GM12865 (cell line): Measurements from ENCODE around the gene FAM222B.
"Not testable (repeated sequence)": the region's sequence is repeated elsewhere in the genome, so short reads cannot be mapped to it uniquely, and the experiment has no call there.

Source experiments
- DNase-seq: peaks from one replicate; pipeline ENCODE4 v3.0.0; 2010; ENCODE audit warnings: low read depth
- H3K4me3 ChIP-seq: 2 replicates; pipeline ENCODE4 v1.5.1; 2011; ENCODE audit warnings: mild to moderate bottlenecking, low read depth, low read length, control low read depth
- TF ChIP-seq, protein P1 (sequence below): IDR thresholded peaks from 2 replicates; pipeline ENCODE4 v1.5.1; 2011; ENCODE audit warnings: low read length, control low read depth, low read depth, inconsistent platforms; ENCODE audit not compliant: insufficient read depth; ENCODE audit errors: missing control alignments

FAM222B gene

DNA sequence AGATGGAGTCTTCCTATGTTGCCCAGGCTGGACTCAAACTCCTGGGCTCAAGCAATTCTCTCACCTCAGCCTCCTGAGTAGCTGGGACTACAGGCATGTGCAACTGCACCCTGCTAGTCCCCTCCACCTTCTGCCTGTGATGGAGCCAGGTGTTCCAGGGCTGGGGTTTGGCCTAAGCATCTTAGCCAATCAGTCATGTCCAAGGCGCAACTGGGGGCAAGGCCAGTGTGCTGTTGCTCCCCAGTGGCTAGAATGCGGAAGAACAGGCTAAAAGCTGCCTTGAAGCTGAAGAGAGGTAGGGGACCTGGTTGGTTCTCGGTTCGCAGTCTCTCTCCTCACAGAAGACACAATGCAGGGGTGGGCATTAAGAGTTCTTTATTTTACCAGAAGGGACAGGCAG lies 36.4 kb upstream of the FAM222B start:
- DNase-seq: peak; percentile 75
- TF ChIP-seq, protein P1, sequence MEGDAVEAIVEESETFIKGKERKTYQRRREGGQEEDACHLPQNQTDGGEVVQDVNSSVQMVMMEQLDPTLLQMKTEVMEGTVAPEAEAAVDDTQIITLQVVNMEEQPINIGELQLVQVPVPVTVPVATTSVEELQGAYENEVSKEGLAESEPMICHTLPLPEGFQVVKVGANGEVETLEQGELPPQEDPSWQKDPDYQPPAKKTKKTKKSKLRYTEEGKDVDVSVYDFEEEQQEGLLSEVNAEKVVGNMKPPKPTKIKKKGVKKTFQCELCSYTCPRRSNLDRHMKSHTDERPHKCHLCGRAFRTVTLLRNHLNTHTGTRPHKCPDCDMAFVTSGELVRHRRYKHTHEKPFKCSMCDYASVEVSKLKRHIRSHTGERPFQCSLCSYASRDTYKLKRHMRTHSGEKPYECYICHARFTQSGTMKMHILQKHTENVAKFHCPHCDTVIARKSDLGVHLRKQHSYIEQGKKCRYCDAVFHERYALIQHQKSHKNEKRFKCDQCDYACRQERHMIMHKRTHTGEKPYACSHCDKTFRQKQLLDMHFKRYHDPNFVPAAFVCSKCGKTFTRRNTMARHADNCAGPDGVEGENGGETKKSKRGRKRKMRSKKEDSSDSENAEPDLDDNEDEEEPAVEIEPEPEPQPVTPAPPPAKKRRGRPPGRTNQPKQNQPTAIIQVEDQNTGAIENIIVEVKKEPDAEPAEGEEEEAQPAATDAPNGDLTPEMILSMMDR: peak; percentile 47
- H3K4me3 ChIP-seq: no peak overlapping the region

DNA sequence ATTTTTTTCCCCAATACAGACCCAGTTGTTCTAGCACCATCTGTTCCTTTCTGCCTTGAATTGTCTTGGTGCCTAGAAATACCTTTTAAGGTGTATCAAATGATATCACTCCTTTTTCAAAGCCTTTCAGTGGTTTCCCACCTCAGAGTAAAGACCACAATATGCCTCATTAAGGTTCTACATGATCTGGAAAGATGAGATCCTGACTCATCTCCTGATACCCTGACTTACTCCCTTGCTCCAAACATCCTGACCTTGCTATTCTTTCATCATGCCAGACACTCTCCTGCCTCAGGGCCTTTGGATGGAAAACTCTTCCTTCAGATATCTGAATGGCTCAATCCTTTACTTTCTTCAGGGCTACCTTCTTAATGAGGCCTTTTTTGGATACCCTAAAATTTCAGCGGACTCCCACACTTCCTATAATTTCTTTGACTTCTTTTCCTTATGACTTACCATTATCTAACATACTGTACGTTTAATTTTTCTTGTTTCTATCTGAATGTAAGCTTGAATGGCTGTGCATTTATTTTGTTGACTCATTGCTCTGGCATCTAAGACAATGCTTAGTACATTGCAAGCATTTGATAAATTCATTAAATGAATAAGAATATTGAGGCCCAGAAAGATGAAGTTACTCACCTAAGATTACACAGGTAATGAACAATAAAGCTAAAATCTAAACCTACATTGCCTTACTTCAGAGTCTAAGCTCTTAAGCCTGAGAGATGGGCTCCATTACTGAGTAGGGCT lies 35.7 kb upstream of the FAM222B start:
- TF ChIP-seq, protein P1: no peak
- DNase-seq: no peak
- H3K4me3 ChIP-seq: no peak overlapping the region

- not testable (repeated sequence) for DNase-seq, H3K4me3 ChIP-seq
Measured at GRCh38 chr17:28877150-28877711, 34.6 kb upstream of the FAM222B start.

DNA sequence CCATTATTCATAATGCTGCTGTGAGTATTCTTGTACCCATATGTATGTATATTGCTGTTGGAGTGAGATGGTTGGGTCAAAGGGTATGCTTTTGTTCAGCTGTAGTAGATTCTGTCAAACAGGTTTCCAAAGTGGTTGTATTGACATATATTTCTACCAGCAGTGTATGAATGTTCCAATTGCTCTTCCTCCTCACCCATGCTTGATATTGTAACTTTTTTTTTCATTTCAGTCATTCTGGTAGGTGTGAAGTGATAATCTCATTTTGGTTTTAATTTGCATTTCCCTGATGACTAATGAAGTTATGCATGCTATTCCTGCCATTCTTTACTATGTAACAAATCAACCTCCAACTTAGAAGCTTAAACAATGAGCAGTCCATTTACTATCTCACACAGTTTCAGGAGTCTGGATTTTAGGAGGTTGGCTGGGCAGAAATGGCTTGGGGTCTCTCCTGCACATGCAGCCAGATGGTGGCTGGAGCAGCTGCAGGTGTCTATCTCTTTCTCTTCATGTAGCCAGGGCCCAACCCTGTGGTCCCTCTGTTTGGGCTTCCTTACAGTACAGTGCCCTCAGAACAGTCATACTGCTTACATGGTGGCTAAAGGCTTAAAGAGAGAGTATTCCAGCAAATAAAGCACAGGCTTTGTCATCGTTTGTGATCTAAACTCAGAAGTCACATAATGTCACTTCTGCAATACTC lies 33.4 kb upstream of the FAM222B start:
- DNase-seq: no peak
- TF ChIP-seq, protein P1: no peak
- no peak overlapping the region for H3K4me3 ChIP-seq

DNA sequence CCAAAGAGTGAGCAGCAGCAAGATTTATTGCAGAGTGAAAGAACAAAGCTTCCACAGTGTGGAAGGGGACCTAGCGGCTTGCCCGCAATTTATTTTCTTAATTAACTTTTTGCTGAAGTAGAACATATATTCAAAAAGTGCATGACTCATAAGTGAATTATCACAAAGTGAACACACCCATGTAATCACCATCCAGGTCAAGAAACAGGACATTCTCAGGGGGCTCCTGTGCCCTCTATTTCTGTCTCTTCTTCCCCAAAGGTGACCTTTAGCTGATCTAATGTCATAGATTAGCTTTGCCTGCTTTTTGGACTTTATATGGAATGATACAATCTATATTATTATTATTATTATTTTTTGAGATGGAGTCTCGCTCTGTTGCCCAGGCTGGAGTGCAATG lies 32.2 kb upstream of the FAM222B start:
- DNase-seq: no peak
- H3K4me3 ChIP-seq: no peak overlapping the region

GRCh38 chr17:28873839-28874238 lies 31.2 kb upstream of the FAM222B start:
- DNase-seq: no peak
- no peak overlapping the region for H3K4me3 ChIP-seq
- TF ChIP-seq, protein P1: no peak

More for the DNA sequence above, 32.2 kb upstream of the FAM222B start:
- TF ChIP-seq, protein P1: no peak

DNA sequence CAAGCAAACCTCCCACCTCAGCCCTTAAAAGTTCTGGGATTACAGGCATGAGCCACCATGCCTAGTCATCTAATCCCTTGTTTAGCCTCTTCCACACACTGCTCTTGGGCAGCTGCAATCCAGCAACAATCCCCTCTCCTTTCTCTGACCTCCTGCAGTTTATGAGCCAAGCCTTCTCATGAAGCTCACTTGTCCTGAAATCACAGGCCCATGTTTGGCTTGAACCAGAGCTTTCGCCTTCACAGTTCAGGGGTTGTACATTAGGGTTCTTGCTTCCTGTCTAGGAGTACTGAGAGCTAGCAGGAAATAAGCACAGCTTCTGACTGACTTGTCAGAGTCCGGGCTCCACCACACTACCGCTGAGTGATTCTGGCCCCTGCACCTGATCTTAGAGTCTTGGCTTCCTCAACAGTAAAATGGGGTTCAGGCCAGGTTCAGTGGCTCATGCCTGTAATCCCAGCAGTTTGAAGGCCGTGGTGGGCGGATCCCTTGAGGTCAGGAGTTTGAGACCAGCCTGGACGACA lies 28.5 kb upstream of the FAM222B start:
- TF ChIP-seq, protein P1: no peak
- no peak overlapping the region for H3K4me3 ChIP-seq
- DNase-seq: peak; percentile 95
